HG02970 (cell line): ENCODE data around the gene OXNAD1.
"Not testable (repeated sequence)": the region's sequence is repeated elsewhere in the genome, so short reads cannot be mapped to it uniquely, and the experiment has no call there.

Source experiments
- ATAC-seq: cut with Tn5 transposase; IDR thresholded peaks from one replicate; pipeline ENCODE4 v1.9.1; 2021; ENCODE audit warnings: mild to moderate bottlenecking, moderate library complexity, moderate number of reproducible peaks; ENCODE audit not compliant: unreplicated experiment, low FRiP score

Gene OXNAD1

DNA sequence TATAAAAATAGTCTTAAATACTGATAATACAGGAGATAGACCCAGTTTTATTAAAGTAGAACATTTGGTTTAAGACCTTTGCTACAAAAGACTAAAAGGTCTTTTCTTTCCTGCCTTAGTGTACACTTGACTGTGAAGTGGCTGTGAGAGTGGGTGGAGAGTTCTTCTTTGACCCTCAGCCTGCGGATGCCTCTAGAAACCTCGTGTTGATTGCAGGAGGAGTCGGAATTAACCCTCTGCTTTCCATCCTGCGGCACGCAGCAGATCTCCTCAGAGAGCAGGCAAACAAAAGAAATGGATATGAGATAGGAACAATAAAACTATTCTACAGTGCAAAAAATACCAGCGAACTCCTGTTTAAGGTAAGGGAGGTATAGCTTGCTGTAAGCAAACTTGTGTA lies 36.5 kb downstream of the OXNAD1 start:
- ATAC-seq, result no peak

DNA sequence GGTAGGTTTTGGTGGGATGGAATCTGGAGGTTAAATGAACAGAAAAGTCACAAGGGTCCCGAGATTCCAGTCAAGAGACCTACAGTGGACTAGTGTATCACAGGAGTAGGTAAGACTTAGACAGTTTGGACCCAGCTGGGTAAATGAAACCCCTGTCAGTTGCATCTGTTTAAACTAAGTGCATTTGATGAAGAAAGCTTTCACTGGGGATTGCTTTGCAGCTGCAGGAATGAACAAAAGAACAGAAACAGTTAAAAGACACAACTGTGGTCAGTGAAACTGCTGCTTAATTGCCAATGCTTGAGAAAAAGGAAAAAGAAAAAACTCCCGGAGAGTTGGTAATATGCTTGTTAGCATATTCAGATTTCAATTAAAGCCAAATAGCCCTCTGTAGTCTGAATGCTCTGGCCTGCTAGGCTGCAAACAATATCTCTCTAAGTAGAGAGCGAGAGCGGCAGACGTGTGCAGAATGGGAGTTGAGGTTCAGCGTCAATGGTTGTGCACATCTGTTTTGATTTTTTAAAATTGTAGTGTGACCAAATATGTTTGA lies 37.1 kb downstream of the OXNAD1 start:
- ATAC-seq, result no peak

DNA sequence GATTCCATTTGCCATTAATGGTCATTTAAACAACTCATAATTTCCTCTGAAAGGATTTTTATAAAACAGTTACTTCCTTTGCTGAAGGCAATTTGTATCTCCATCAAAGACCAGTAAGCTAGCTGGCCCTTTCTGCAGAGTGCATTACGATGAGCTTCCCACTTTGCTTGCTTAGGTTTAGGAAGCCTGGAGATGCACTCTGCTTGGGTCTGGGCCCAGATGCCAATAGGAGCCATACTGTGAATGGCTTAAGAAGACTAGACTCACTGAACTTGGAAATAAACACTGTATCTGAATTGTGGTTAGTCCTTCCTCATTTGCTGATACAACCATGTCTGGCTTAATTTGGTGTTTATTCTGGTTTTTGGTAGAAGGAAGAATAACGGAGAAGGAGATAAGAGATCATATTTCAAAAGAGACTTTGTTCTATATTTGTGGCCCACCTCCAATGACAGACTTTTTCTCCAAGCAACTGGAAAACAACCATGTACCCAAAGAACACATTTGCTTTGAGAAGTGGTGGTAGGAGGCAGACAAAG lies 38.1 kb downstream of the OXNAD1 start:
- no peak for ATAC-seq

DNA sequence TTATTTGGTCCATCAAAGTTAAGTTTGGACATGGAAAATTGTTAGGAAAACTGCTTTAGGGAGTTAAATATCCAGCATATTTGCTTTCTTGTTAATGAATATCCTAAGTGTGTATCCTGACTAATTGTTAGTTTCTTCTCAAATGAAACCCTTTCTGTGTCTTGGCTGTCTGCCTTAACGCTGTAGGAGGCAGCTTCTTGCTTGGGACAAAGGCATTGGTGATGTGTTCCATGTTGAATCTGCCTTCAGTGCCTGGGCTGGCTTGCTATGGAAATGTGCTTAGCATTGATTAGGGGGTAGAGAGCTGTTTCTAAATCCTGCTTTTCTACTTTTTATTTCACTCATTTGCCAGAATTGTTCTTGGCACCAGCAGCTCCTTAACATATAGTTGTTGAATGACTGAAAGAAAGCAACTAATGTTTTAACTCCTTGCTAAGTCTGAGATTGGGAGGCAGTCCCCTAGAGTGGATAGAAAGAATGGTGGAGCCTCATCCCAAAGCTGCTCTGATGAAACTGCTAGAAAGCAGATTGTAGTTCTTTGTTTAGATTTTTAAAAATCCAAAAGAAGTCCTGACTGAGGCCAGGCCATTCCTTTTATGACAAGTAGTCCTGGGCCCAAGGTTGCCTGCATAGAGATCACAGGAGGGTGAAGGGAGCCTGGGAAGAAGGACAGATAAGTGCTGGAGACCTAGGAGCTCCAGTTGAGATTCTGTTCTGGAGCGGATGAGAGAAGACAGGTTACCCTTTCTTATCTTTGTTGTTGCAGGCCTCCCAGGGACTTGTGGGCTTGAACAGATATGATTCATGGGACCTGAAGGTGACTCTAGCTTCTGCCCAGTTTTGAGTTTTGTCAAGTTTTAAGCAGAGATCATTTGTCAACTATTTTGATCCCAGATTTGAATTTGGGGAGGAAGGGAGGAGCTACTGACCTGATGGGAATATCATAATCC lies 39.3 kb downstream of the OXNAD1 start:
- no peak for ATAC-seq

DNA sequence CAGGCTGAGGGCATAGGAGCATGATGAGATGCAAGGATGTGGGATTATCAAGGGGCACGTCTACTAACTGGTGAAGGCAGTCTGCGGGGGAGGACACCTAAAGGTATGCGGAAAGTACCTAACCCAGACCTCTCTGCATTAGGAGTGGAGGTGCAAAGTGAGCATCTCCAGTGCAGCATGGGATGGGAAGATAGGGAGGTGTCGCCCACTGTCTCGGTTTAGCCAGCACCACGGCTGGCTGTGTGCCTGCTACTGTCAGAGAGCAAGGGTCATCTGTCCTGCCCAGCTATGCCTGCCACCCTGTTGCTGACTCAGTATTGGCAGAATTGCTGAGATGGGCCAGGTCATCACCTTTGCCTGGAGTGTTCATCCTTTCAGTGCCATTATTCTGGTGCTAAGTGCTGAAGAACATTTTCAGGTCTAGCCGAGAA lies 40.1 kb downstream of the OXNAD1 start:
- no peak for ATAC-seq

DNA sequence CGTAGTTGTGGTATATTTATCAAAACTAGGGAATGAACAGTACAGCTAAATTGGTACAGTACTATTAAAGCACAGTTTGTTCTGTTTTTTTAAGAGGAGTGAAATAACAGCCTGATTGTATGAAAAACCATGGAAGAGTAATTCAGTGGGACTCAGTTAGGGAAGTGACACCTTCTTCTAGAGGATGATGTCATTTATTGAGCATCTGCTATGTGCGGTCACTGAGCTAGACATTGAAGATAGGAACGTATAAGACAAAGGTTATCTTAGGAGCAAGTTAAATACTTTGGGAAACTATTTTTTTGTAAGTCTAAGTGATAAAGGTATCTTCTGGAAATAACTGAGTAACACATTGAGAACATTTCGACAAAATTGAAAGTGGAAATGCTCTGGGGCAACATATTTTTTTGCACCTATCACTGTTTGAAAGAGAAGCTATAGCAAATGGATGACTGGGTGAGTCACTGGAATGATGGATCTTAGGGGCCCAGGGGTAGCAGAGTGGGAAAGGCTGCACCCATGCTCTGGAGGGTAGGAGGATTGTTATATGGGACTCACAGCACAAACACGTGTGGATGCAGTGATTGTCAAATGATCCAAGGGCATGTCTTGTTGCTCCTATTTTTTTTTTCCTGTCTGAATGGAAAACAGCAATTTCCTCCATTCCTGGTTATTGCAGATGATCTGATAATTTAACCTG lies 43.0 kb downstream of the OXNAD1 start:
- no peak for ATAC-seq

DNA sequence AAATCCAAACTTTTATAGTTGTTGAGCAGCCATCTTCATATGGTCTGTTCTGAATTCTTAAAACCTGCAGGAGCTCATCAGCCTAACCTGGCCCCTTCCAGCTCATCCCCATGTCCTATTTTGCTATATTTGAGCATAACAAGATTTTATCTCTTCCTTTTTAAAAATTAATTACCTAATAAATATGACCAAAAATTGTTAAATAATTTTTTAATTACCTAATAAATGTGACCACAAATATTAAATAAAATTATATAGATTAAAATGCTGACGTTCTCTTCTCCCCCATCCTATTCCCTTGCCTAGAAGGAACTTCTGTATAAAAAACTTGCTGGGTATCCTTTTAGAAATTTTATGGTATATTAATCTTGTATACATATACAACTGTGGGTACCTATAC lies 43.7 kb downstream of the OXNAD1 start:
- no peak for ATAC-seq

DNA sequence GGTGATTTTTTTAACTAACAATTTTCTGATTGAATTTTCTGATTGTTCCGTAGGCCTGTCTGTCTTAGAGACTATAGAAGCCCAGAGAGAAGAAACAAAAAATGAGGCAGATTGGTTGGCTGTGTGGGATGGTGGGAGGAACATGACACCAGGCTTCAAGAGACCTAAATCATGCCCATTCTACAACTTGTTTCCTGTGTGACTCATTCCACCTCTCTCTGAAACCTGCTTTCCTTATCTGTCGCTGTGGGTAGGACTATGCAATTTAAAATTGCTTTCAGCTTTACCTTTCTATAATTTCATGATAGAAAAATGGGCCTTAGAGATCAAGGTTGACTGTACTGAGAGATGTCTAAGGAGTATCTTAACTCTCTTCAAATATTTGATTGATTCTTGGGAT lies 44.5 kb downstream of the OXNAD1 start:
- peak; percentile 64 for ATAC-seq

DNA sequence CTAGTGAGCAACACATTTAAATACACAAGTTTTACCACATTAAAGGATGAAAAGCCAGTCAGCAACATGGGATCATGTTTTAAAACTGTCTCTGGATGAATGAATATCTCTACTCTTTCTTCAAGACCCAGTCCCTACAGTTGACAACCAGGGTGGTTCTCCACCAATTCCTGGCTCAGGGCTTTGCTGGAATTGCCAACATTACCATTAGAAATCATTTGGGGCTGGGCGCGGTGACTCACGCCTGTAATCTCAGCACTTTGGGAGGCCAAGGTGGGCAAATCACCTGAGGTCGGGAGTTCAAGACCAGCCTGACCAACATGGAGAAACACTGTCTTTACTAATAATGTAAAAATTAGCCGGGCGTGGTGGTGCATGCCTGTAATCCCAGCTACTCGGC lies 45.5 kb downstream of the OXNAD1 start:
- ATAC-seq, result not testable (repeated sequence)

DNA sequence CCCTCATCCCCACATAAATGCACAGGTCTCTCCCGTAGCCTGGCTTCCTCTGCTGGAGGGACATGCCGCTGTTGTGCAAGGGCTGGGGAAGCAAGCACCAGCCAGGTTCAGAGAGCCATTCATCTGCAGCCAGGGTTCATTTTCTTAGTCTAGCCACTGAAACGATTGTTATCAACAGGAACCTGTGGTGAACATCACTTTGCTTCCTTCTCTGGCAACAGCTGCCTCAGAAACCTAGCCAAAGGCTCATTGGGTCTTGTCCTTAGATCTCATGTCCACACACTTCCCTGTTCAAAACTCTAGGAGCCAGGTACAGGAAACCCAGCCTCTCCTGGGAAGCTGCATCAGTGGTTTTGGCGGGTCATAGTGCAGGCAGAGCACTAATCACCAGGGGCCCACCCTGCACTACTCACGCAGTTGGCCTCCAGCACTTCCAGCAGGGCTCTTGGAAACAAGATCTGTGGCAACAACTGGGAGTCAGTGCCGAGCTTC lies 47.0 kb downstream of the OXNAD1 start:
- ATAC-seq, result no peak

DNA sequence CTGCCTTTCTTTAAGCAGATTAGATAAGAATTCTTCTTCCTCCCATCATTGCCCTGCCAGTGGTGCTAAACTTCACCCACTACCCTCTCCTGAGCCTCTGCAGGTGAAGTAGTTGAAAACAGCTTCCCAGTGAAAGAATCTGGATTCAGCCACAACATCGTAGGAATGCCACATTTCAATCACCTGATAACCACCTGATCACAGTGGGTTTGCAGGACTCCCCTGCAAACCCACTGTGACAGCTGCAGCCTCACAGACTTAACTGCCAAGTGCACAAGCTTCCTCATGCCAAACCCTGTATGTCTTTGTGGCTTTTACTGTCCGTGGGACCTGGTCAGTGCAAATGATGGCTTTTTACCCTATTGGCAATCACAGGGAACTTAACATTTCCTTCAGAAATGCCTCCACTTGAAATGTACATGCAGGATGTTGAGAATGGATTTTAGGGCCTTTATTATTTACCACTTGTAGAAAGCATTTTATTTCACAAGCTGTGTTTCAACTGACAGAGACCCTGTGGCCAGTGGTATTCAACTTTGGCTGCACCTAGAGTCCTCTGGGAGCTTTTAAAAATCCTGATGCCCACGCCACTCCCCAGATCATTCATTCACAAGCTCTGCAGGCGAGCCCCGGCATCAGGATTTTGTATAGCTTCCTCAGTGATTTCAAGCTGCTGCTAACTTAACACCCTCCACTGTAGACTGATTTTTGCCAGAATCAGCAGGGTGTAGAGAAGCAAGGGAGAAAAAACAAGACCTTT lies 49.1 kb downstream of the OXNAD1 start:
- no peak for ATAC-seq

DNA sequence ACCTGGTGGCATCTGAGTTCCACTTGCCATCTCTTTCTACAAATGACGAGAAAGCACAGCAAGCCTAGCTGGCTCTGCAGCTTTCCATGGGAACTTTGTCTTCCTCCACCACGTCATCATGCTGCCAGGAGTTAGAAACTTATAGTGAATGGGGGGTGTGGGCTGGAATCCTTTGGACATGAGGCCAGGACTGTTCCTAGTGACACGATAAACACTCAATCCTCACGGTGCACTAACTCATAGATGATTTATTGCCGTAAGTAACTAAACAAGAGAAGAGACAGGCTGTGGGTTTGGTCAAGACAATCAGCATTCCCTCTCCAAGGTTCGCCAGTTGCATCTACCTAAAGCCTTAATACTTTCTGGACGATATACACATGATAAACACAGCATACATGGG lies 50.6 kb downstream of the OXNAD1 start:
- ATAC-seq, result no peak

DNA sequence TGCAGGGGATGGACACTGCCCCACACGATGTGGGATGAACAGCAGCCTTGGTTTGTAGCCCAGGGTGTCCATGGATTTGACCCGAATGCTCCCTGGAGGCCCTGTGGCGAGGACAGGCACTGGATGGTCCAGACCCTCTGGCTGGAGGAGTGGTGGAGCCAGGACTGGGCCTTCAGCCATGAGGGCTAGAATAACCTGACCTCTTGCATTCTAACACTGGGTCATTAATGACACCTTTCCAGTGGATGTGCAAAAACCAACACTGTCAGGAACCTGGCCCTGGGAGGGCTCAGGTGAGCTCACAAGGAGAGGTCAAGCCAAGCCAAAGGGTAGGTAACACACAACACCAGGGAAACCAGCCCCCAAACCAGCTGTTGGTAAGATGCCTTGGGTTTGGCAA lies 51.4 kb downstream of the OXNAD1 start:
- ATAC-seq, result no peak

DNA sequence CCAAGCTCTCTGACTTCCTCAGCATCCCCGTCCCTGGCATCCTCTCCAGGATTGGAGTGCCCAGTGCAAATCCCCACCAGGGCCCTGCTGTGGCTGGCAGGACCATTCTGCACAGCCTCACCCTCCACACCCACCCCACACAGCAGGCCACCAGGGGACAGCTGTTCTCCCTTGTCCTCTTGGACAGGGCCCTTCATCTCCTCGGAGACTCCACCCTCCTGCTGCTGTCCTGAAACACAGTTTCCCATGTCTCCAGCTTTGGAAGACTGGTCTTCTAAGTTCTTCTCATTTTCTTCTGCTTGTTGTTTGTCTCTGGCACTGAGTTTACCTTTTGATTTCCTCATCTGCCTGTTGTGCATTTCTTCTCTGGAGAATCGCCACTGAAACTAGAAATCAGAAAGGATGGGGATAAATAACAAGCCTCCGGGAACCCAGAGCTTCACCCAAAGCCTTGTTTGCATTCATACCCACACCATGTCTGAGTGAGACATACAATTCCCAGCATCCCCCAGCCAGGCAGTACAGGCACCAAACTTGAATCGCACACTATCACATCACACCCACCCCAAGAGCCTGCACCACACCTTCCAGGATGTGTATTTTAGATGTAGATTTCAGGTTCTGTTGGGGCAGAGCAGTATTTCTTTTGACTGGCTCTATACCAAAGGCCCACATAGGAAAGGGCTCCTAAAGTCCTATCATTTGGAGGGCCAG lies 52.0 kb downstream of the OXNAD1 start:
- ATAC-seq, result no peak

DNA sequence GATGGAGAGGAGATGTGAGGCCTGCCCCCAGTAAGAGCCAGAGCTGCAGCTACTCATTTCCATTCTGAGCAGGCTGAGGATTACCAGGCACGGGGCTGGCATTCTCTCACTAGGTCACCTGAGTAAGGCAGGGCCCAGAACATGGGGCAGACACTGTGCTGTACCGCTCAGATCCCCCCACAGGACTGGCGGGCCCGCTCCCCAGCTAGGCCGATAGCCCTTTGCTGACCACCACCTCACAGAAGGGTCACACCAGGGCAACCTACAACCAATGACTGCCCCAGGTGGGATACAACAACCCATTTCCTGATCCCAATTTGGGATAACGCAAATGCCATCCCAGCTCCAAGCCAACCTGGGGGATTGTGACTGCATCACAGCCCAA lies 52.5 kb downstream of the OXNAD1 start:
- no peak for ATAC-seq

DNA sequence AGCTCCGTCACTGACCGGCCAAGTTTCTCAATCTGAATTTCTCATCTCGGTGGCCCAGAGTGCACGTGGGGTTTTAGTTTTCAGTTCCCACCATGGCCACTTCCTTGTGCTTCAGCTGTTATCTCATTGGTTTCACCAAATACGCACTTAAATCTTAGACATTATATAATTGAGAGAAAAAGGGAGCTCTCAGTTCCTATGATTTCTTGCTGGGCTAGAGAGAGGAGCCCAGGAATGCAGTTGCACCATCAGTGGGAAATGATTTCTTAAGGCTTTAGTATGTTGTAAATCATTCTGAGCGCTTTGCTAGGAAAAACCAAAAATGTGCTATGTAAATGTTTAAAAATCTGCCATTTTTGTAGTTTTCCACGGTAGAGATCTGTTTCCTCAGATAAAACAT lies 53.2 kb downstream of the OXNAD1 start:
- ATAC-seq, result no peak

DNA sequence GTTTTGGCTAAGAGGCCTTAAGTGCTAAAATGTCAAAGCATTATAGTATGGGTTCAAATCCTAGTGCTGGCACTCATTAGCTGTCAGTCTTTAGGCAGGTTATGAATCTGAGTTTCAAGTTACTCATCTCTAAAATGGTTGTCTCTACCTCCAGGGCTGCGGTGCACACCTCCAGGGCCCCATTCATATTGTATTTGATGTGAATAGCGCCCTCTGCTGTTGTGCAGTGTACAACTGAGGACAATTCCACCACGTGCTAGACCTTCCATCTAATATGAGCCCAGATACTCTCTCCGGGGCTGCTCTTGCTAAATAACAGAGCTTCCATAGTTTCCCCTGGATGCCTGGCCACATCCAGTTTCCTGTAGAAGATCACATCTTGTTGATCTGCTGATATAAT lies 54.3 kb downstream of the OXNAD1 start:
- ATAC-seq, result no peak

DNA sequence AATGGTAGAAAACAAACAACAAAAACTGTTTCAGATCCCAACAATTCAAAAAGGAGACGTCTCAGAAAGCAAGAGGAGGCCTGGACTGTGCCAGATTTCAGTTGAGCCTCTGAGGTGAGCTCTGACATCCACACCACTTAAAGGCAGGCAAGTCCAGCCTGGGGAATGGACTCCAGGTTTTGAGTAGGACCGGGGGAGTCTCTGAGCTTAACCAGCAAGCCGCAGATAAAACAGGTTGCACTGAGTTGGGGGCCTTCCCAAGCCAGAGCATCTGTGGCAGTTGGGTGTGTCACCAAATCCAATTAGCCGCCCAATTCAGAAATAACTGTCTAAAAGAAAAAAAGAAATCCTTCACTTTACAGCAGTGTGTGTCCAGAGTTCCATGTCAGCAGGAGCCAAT lies 54.7 kb downstream of the OXNAD1 start:
- ATAC-seq, result no peak

DNA sequence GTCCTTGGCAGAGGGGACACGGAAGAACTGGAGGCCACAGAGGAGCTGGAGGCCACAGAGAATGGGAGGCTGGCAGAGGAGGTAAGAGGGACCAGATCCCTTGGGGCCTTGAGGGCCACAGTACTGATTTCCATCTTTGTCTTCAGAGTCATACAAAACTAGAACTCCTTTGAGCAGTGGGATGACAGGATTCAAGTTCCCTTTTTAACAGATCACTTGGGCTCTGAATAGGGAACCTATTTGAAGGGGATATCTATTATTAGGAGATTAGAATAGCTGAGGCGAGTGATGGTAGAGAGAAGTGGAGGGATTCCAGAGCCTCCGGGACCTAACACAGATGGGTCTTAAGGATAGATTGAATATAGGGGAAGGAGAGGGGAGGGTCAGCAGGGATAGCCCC lies 55.7 kb downstream of the OXNAD1 start:
- ATAC-seq, result no peak

DNA sequence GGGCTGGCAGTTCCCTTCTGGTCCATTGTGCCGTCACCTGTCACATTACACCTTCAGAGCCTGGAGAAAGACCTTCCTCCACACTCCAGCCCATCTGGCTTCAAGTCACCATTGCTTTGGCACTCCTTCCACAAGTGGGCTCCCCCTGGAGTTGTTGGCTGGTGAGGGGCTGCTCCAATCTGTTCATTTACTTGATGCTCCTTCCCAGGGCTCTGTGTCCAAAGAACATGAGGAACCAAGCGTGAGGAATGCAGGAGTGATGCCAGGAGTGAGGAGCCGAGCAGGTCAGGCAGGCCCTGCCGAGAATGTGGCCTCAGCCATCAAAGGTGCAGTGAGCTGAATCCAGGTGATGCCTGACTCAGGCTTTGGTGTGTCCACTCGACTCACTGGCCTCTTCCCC lies 57.2 kb downstream of the OXNAD1 start:
- no peak for ATAC-seq
